Fibroblast of villous mesenchyme (primary cell): Measurements from ENCODE around the gene AFAP1. TPM values are rescaled to one million over a fixed set of nuclear protein-coding genes. Genes with fewer than 3 reads are reported as not detected.

Source experiments
- DNase-seq: peaks from one replicate; pipeline ENCODE4 v3.0.0-alpha.2; 2010; ENCODE audit warnings: low read depth
- H3K4me3 ChIP-seq: 2 replicates; pipeline ENCODE4 v1.5.1; 2011; ENCODE audit warnings: low read depth, mild to moderate bottlenecking, low read length
- total RNA-seq: library from RNA; depleted of rRNA; stranded (reverse); fragments of >200 nt; gene quantifications from 2 replicates; pipeline ENCODE4 v1.2.3, GENCODE V29; 2012
- TF ChIP-seq, protein P1 (sequence below): IDR thresholded peaks from 2 replicates; pipeline ENCODE4 v1.5.1; 2012; ENCODE audit warnings: low read depth, mild to moderate bottlenecking, low read length; ENCODE audit not compliant: insufficient read depth

AFAP1 gene
- total RNA-seq, 1 donor = 133 TPM

- H3K4me3 ChIP-seq = no peak overlapping the region
- DNase-seq = no peak
- TF ChIP-seq, protein P1, sequence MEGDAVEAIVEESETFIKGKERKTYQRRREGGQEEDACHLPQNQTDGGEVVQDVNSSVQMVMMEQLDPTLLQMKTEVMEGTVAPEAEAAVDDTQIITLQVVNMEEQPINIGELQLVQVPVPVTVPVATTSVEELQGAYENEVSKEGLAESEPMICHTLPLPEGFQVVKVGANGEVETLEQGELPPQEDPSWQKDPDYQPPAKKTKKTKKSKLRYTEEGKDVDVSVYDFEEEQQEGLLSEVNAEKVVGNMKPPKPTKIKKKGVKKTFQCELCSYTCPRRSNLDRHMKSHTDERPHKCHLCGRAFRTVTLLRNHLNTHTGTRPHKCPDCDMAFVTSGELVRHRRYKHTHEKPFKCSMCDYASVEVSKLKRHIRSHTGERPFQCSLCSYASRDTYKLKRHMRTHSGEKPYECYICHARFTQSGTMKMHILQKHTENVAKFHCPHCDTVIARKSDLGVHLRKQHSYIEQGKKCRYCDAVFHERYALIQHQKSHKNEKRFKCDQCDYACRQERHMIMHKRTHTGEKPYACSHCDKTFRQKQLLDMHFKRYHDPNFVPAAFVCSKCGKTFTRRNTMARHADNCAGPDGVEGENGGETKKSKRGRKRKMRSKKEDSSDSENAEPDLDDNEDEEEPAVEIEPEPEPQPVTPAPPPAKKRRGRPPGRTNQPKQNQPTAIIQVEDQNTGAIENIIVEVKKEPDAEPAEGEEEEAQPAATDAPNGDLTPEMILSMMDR = no peak
Measured at GRCh38 chr4:7894677-7895181, 44.9 kb downstream of the AFAP1 start.

GRCh38 chr4:7894098-7894676, 45.5 kb downstream of the AFAP1 start:
- H3K4me3 ChIP-seq = no peak overlapping the region
- TF ChIP-seq, protein P1 = no peak
- no peak for DNase-seq

DNA sequence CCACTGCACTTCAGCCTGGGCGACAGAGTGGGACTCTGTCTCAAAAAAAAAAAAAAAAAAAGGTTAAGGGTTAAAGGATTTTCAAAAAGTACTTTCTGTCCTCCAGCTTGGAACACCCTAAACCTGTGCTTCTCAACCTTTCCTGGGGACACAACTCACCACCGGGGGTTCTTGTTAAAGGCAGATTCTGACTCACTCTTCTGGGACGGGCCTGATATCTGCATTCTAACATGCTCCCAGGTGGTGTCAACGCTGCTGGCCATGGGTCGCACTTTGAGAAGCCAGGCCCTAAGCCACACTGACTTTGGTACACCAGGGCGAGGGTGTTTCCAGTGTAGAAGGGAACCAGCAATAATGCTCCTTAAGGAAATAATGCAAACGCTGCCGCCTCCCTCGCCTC, 46.1 kb downstream of the AFAP1 start:
- H3K4me3 ChIP-seq = no peak overlapping the region
- no peak for DNase-seq
- TF ChIP-seq, protein P1 = no peak

DNA sequence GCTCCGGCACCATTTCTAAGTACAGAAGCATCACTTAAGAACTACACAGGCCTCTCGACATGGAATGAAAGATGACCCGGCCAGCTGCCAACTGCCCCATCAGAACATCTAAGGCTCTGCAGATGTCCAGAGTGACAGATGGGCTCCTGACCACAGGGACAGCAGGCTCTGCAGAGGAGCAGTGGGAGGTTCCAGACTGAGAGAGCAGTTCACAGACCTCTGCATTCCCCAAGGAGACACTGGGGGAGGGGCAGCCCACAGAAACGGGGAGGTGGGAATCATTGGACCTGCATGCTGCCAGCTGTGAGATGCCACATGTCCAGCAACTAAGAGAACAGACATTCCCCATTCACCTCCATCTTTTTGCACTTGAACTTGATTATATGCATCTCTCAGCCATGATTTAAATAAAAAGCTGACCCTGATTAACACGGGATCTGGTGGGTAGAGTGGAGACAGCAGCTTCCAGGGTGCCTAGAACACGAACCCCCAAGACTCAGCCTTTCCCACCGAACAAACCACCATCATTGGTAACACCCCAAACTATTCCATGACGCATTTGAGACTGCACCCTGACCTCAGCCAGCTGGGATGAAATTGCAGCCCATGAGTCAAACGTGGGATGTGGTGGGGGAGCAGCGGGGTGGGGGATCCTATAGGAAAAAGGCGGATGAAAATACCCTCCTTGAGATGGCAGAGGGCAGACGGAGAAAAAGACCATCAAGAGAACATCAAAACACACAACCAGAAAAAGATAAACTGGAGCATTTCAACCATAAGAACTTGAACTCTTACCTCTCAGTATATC, 47.2 kb downstream of the AFAP1 start:
- DNase-seq = peak; percentile 98
- TF ChIP-seq, protein P1 = no peak
- H3K4me3 ChIP-seq = peak overlapping the region; percentile 19

GRCh38 chr4:7890635-7891393, 48.8 kb downstream of the AFAP1 start:
- DNase-seq = peak; percentile 93
- no peak overlapping the region for H3K4me3 ChIP-seq
- TF ChIP-seq, protein P1 = no peak

DNA sequence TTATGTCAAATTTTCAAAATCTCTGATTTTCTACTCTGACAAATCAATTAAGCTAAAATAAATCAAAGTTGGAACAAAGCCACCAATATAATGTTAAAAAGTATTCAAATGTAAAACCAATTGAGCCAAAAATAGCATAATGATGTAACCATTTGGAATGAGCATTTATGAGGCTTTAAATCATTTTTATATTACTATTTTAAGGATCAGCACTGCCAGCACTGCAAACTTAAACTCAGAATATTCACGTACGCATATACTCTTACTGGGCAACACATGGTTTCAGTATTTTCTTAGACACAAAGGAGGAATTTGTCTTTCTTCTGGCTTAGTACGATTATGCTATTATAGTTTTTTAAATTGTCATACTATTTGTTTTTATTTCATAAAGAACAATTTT, 52.2 kb downstream of the AFAP1 start:
- TF ChIP-seq, protein P1 = no peak
- H3K4me3 ChIP-seq = no peak overlapping the region
- peak; percentile 68 for DNase-seq
